Amniotic stem cell (primary cell): Measurements from ENCODE around the gene DISP2.

ENCODE experiments used
- DNase-seq: peaks from one replicate; lab custom pipeline; 2025; lab: John Stamatoyannopoulos, UW

Gene DISP2

DNA sequence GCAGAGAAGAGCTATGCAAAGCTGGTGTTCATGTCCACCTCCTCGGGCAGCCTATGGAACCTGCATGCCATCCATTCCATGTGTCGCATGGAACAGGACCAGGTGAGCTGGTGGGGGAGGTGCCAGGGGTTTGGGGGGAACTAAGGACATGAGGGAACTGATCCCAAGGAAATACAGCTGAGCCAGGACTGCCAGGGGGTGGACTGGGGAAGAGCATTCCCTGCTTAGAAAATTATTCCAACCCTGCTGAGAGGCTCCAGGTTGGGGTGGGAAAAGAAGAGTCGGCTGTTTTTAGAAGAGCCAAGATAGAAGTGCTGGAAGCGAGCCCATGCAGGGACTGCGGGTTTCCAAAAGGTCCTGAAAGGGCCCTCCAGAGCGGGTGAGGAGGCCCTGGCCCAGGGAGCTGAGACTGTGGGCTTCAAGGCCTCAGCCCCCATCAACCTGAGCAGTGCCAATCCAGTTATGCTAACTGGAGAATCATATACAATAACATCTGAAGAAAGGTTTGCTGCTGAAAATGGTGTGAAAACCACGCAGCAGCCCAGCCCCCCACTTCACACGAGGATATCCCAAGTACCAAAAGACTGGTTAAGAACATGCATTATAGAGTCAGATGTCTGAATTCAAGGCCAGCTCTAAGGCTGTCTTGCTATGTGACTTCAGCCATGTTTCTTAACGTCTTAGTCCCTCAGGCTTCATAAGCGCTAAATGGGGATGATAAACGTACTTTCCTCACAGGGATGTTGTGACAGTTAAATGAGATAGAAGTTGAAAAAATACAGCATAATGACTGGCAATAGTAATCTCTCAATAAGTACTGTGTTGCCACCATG is 7.8 kb downstream of the DISP2 start:
- no peak for DNase-seq

DNA sequence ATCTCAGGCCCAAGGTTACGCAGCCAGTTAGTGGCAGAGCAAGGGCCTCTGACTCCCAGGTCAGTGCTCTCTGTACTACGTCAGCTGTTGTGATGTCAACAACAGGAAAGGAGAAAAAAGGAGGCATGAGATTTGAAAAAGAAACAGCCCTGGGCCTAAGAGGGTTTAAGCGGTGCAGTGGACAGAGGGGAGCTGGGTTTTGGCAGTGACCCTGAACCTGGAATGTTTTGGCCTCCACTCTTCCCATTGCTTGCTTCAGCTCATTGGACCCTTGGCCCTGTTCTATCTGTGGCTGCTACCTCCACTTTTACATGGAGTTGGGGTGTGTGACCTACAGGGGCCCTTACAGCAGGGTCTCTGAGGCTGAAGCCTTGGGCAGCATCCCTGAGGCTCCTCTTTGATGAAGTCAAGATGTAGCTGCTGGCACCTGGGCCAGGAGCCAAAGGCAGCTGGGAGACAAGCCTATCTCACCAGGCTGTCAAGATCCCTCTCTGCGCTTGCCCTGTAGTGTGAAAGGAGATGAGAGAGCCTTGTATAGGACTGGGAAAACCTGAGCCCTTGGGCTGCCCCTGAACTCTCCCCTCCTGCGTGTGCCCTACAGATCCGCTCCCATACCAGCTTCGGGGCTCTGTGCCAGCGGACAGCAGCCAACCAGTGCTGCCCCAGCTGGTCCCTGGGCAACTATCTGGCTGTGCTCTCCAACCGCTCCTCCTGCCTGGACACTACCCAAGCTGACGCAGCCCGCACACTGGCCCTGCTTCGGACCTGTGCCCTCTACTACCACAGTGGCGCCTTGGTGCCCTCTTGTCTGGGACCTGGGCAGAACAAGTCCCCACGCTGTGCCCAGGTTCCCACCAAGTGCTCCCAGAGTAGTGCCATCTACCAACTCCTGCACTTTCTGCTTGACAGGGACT is 8.7 kb downstream of the DISP2 start:
- no peak for DNase-seq

- no peak for DNase-seq
Measured at GRCh38 chr15:40367371-40367685, 9.3 kb downstream of the DISP2 start.

DNA sequence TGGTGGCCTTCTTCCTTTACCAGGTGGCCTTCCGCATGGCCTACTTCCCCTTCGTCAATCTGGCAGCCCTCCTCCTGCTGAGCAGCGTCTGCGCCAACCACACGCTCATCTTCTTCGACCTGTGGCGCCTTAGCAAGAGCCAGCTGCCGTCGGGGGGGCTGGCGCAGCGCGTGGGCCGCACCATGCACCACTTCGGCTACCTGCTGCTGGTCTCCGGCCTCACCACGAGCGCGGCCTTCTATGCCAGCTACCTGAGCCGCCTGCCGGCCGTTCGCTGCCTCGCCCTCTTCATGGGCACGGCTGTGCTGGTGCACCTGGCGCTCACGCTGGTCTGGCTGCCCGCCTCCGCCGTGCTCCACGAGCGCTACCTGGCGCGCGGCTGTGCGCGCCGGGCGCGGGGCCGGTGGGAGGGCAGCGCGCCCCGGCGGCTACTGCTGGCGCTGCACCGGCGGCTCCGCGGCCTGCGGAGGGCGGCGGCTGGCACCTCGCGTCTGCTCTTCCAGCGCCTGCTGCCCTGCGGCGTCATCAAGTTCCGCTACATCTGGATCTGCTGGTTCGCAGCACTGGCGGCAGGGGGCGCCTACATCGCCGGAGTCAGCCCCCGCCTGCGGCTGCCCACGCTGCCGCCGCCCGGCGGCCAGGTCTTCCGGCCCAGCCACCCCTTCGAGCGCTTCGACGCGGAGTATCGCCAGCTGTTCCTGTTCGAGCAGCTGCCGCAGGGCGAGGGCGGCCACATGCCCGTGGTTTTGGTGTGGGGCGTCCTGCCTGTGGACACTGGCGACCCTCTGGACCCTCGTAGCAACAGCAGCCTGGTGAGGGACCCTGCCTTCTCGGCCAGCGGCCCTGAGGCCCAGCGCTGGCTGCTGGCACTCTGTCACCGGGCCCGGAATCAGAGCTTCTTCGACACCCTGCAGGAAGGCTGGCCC is 9.9 kb downstream of the DISP2 start:
- DNase-seq: peak; percentile 73

DNA sequence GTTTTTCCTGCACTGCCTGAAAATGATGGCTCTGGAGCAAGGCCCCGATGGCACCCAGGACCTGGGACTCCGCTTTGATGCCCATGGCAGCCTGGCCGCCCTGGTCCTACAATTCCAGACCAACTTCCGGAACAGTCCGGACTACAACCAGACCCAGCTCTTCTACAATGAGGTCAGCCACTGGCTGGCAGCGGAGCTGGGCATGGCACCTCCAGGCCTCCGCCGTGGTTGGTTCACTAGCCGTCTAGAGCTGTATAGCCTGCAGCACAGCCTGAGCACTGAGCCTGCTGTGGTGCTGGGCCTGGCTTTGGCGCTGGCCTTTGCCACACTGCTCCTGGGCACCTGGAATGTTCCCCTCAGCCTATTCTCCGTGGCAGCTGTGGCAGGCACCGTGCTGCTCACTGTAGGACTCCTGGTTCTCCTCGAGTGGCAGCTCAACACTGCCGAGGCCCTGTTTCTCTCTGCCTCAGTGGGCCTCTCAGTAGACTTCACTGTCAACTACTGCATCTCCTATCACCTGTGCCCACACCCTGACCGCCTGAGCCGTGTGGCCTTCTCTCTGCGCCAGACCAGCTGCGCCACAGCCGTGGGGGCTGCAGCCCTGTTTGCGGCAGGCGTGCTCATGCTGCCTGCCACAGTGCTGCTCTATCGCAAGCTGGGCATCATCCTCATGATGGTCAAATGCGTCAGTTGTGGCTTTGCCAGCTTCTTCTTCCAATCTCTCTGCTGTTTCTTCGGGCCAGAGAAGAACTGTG is 10.9 kb downstream of the DISP2 start:
- DNase-seq: no peak

DNA sequence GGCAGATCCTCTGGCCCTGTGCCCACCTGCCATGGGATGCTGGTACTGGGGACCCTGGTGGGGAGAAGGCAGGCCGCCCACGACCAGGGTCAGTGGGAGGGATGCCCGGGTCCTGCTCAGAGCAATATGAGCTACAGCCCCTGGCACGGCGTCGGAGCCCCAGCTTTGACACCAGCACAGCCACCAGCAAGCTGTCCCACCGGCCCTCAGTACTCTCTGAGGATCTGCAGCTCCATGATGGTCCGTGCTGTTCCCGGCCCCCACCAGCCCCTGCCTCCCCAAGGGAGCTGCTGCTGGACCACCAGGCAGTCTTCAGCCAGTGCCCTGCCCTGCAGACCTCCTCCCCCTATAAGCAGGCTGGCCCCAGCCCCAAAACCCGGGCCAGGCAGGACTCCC is 11.5 kb downstream of the DISP2 start:
- DNase-seq: no peak

DNA sequence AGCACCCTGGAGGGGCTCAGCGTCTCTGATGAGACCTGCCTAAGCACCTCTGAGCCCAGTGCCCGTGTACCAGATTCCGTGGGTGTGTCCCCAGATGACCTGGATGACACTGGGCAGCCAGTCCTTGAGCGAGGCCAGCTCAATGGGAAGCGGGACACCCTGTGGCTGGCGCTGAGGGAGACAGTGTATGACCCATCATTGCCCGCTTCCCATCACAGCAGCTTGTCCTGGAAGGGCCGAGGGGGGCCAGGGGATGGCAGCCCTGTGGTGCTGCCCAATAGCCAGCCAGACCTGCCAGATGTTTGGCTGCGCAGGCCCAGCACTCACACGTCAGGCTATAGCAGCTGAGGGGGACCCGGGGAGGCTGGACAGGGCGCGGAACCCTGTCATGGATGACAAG is 12.0 kb downstream of the DISP2 start:
- no peak for DNase-seq

GRCh38 chr15:40372981-40373380 is 15.0 kb downstream of the DISP2 start:
- no peak for DNase-seq

GRCh38 chr15:40377606-40378005 is 19.6 kb downstream of the DISP2 start:
- DNase-seq: no peak

GRCh38 chr15:40379374-40379773 is 21.4 kb downstream of the DISP2 start:
- DNase-seq: no peak

DNA sequence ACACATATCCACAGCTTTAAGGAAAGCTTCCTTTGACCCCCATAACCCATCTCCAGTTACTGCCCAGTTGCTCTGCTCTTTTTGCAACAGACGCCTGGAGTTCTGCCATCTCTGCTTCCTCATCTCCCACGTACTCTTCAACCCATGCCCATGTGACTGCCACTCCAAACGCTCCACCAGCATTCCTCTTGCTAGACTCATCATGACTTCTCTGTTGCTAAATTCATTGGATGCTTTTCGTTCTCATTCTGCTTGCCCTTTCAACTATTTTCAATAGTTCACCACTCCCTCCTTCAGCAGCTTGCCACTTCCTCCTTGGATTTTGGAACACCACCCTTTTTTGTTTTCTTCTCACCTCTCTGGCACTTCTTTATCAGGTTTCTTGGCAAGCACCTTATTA is 21.8 kb downstream of the DISP2 start:
- peak; percentile 90 for DNase-seq

GRCh38 chr15:40380636-40381035 is 22.6 kb downstream of the DISP2 start:
- DNase-seq: no peak

DNA sequence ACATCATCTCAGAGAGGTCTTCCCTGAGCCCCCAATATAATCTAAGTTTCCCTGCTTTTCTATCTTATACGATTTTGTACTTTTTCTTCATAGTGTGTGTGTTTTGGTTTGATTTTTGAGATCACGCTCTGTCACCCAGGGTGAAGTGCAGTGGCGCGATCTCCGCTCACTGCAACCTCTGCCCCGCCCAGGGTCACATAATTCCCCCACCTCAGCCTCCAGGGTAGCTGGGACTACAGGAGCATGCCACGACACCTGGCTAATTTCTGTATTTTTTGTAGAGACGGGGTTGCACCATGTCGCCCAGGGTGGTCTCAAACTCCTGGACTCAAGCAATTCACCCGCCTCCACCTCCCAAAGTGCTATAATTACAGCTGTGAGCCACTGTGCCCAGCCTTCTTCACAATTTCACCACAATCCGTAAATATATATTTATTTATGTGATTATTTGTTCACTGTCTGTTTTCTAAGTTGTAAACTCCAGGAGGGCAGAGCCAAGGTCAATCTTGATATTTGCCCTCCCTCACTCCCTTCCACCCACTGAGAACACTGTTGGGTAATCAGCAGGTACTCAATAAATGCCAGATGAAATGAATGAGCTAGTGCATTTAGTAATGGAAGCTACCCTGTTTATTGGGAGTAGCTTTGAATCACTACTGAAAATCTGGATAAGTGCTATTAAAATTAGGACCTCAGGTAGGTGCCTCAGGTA is 24.0 kb downstream of the DISP2 start:
- DNase-seq: no peak

DNA sequence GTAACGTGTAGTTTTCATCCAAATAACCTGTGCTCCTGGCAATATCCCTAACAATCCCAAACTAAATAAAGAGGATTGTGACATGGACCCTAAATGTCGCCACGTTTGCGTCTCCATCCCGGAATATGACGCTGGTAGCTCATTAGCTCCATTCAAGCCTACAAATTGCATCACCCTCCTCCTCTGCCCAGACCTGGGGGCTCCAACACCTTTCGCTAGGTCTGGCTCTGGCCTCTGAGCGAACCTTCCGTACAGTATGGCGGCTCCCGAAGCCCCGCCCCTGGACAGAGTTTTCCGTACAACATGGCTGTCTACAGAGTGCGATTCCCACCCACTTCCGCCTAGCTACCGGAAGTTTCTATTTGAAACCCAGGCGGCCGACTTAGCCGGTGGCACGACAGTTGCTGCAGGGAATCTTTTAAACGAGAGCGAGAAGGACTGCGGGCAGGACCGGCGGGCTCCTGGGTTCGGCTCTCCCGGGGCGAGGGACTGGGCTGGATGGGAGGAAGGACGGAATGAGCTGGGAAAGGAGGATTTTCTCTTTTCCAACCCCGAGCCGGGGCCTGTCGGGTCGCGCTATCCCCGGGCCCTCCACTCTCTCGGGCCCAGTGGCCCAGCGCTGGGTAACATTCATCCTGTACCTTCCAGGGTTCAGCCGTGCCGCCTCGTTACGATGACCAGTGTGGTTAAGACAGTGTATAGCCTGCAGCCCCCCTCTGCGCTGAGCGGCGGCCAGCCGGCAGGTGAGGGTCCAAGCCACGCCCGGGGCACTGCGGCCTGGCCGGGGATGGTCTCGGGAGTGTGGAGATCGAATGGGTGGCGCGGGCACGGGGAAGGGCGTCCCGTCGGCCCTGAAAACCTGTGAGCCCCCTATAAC is 24.8 kb downstream of the DISP2 start, which contains the start of gene KNSTRN:
KNSTRN (plus strand) TSS at position 142 of the 877 bp plus-strand sequence; CDS start at position 257, 115 bp downstream.
- DNase-seq: peak; percentile 94

DNA sequence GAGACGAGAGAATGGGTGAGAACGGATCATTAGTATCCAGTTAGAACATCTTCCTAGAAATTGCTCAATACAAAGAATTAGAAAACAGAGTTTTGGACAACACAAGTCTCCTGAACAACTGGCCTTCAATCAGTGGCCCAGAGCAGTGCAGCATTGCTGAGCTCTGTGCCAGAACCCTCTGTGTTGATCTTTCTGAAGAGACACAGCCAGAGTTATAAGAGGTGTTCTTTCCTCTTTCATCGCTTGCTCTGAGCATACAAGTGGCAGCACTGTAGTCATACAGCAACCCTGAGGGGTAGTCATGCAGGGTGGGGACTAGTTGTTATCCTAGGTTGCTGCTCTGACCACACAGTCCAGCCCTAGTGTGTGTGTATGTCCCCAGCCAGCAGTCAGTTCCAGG is 28.5 kb downstream of the DISP2 start:
- DNase-seq: no peak

GRCh38 chr15:40388941-40389823 is 31.2 kb downstream of the DISP2 start:
- DNase-seq: no peak

DNA sequence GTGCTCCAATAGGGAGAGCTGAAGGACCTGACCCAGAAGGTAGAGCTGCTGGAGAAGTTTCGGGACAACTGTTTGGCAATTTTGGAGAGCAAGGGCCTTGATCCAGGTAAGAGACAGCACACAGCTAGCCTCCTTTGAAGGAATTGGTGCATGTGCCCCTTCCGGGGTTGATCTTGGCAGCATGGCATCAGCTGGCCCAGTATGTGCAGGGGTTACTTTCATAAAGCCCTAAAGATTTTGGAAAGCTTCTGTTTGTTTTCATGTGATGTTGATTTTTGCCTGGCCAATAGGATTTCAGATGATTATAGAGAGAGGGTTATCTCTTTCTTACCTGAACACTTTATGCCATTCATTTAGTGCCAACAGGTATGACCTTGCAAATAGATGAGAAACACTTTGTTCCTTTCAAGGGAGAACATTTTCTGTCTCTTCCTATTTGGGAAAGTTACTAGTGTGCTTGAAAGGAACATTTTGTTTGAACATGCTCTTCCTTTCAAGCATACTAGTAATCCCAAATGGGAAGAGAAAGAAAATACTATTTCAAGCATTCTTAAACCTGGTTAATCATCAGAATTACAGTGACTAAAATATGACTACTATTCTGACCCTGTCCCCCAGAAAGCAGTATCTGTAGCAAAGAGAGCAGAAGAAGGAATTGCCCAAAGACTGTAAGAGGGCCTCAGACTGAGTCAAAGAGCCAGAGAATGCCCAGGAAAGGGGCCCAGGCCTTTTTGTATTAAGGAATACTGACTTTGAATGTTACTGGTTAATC is 32.0 kb downstream of the DISP2 start:
- no peak for DNase-seq
